Gastroesophageal sphincter (tissue), 3 donors: ENCODE data around the gene ERMP1.

Source experiments
- EP300 ChIP-seq: sonication (generic); formaldehyde crosslinking; IDR thresholded peaks from one replicate; pipeline ENCODE4 v1.6.1; 2017; ENCODE audit warnings: antibody characterized with exemption, mild to moderate bottlenecking
- POLR2A ChIP-seq, 2 donors: fragments of 450-650 bp; IDR thresholded peaks; one replicate each; pipeline ENCODE4 v1.6.1; 2017; ENCODE audit warnings: antibody characterized with exemption in 2 of 2, mild to moderate bottlenecking in 2 of 2, moderate library complexity in 1 of 2
- TF ChIP-seq, protein P1 (sequence below), 4 experiments: fragments of 200-600 bp in 2 of 4; fragments of 450-650 bp in 2 of 4; sonication (generic) in 1 of 4; IDR thresholded peaks; one replicate each; pipeline ENCODE4 v1.5.1; 2017 to 2019; ENCODE audit warnings: antibody characterized with exemption in 4 of 4, mild to moderate bottlenecking in 2 of 4, moderate library complexity in 2 of 4

DNA sequence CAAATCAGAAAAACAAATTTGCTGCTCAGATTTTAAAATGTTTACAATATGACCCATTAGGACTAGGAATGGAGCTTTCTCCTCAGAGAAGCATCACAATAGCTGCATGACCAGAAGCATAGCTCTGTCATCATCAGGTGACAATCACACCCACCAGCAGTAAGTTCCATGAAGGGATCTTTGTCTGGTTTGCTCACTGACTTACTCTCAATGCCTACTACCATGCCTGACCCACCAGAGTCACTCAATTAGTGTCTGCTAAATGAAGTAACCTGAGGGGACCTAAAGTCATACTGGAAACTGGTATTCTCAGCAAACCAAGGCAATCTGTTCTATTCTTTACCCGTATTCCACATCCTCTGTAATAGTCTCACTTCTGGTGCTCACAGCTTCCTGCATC, 7.7 kb downstream of the ERMP1 start:
- TF ChIP-seq, protein P1, sequence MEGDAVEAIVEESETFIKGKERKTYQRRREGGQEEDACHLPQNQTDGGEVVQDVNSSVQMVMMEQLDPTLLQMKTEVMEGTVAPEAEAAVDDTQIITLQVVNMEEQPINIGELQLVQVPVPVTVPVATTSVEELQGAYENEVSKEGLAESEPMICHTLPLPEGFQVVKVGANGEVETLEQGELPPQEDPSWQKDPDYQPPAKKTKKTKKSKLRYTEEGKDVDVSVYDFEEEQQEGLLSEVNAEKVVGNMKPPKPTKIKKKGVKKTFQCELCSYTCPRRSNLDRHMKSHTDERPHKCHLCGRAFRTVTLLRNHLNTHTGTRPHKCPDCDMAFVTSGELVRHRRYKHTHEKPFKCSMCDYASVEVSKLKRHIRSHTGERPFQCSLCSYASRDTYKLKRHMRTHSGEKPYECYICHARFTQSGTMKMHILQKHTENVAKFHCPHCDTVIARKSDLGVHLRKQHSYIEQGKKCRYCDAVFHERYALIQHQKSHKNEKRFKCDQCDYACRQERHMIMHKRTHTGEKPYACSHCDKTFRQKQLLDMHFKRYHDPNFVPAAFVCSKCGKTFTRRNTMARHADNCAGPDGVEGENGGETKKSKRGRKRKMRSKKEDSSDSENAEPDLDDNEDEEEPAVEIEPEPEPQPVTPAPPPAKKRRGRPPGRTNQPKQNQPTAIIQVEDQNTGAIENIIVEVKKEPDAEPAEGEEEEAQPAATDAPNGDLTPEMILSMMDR (IDR thresholded peaks at IDR 0.05): no peak
- TF ChIP-seq EP300 (no peak), POLR2A (IDR thresholded peaks at IDR 0.05) (no peak)
